GM10266 (cell line): Measurements from ENCODE around the gene PHC3.
A peak's percentile ranks its signal among the peaks of the same experiment; 100 is the strongest.

ENCODE experiments used
- DNase-seq: peaks from one replicate; pipeline ENCODE4 v3.0.0; 2012; ENCODE audit errors: extremely low spot score
- CTCF ChIP-seq: IDR thresholded peaks from 2 replicates; pipeline ENCODE4 v1.5.1; 2012; ENCODE audit warnings: mild to moderate bottlenecking, low read depth; ENCODE audit not compliant: control insufficient read depth, insufficient read depth; ENCODE audit errors: missing control alignments

Gene PHC3

GRCh38 chr3:170154084-170154483, 27.4 kb downstream of the PHC3 start:
- TF ChIP-seq CTCF = no peak
- no peak for DNase-seq

GRCh38 chr3:170151536-170151935, 30.0 kb downstream of the PHC3 start:
- DNase-seq = no peak
- no peak for TF ChIP-seq CTCF

GRCh38 chr3:170149016-170149415, 32.5 kb downstream of the PHC3 start:
- TF ChIP-seq CTCF = no peak
- no peak for DNase-seq

- no peak for TF ChIP-seq CTCF
- DNase-seq = no peak
These were observed 36.3 kb downstream of the PHC3 start for GRCh38 chr3:170145278-170145677.

GRCh38 chr3:170144437-170144843, 37.1 kb downstream of the PHC3 start:
- DNase-seq = peak; percentile 22
- TF ChIP-seq CTCF = no peak

- no peak for DNase-seq
- no peak for TF ChIP-seq CTCF
These were observed 39.2 kb downstream of the PHC3 start for GRCh38 chr3:170142373-170142772.

GRCh38 chr3:170137986-170138385, 43.5 kb downstream of the PHC3 start:
- no peak for DNase-seq
- TF ChIP-seq CTCF = no peak

GRCh38 chr3:170132335-170132734, 49.2 kb downstream of the PHC3 start:
- no peak for DNase-seq
- no peak for TF ChIP-seq CTCF
